Panc1 (cell line): Measurements from ENCODE around the gene SCYGR5. TPM values are rescaled to one million over a fixed set of nuclear protein-coding genes. Genes with fewer than 3 reads are reported as not detected.

Source experiments
- total RNA-seq: library from RNA; stranded (reverse); gene quantifications from one replicate; pipeline ENCODE4 v1.2.1, GENCODE V29; 2021; ENCODE audit not compliant: unreplicated experiment

Gene SCYGR5
- total RNA-seq, 1 experiment from 2014 or later = not detected

Other genes with a start within 250 kb of the SCYGR5 start
- 98.5 TPM for gene AGFG1, start 194.6 kb upstream of the SCYGR5 start, total RNA-seq
- gene SCYGR2, start 67.9 kb upstream of the SCYGR5 start, total RNA-seq = not detected
- not detected for gene SCYGR3, start 52.0 kb upstream of the SCYGR5 start, total RNA-seq
- not detected for gene SCYGR4, start 49.3 kb upstream of the SCYGR5 start, total RNA-seq
- gene SLC19A3, start 51.2 kb downstream of the SCYGR5 start, total RNA-seq = 0.28 TPM
- gene SCYGR6, start 58.0 kb downstream of the SCYGR5 start, total RNA-seq = not detected
- gene SCYGR7, start 61.5 kb downstream of the SCYGR5 start, total RNA-seq = not detected
- not detected for gene SCYGR8, start 79.1 kb downstream of the SCYGR5 start, total RNA-seq
- gene CCL20, start 147.0 kb downstream of the SCYGR5 start, total RNA-seq = not detected
- 0.26 TPM for gene DAW1, start 204.8 kb downstream of the SCYGR5 start, total RNA-seq